B cell (primary cell): ENCODE data around the gene NPHP4.

Experiments
- CTCF ChIP-seq: fragments of 200-600 bp; IDR thresholded peaks from one replicate; pipeline ENCODE4 v1.8.0; 2022; ENCODE audit warnings: antibody characterized with exemption, mild to moderate bottlenecking
- EZH2 ChIP-seq: IDR thresholded peaks from 2 replicates; pipeline ENCODE4 v1.6.1; 2012; ENCODE audit warnings: borderline replicate concordance, low read depth, mild to moderate bottlenecking, moderate library complexity, low read length; ENCODE audit not compliant: insufficient read depth, poor library complexity, severe bottlenecking

- TF ChIP-seq CTCF, result no peak
- no peak for TF ChIP-seq EZH2
Measured at GRCh38 chr1:5886140-5886483, 106.1 kb downstream of the NPHP4 start.
